ENCODE results near the gene BBOF1.

BBOF1 gene

GRCh38 chr14:74029136-74029535, 10.0 kb downstream of the BBOF1 start:
- DNase-seq, result no peak

- no peak for DNase-seq
These were observed 15.4 kb downstream of the BBOF1 start for GRCh38 chr14:74034572-74034971.

- DNase-seq, result no peak
These were observed 16.4 kb downstream of the BBOF1 start for GRCh38 chr14:74035556-74035955.

GRCh38 chr14:74038020-74038859, 19.1 kb downstream of the BBOF1 start:
- DNase-seq, result no peak

GRCh38 chr14:74042296-74042695, 23.1 kb downstream of the BBOF1 start:
- no peak for DNase-seq

GRCh38 chr14:74045522-74045921, 26.4 kb downstream of the BBOF1 start:
- DNase-seq, result no peak

- DNase-seq, result no peak
These were observed 29.1 kb downstream of the BBOF1 start for GRCh38 chr14:74048281-74048680.

- no peak for DNase-seq
These were observed 30.8 kb downstream of the BBOF1 start for GRCh38 chr14:74049876-74050495.

- DNase-seq, result no peak
These were observed 43.6 kb downstream of the BBOF1 start for GRCh38 chr14:74062809-74063150.

- no peak for DNase-seq
These were observed 45.3 kb downstream of the BBOF1 start for GRCh38 chr14:74064426-74064825.

GRCh38 chr14:74064883-74065282, 45.7 kb downstream of the BBOF1 start:
- DNase-seq, result no peak

GRCh38 chr14:74065746-74066575, 46.8 kb downstream of the BBOF1 start:
- no peak for DNase-seq

GRCh38 chr14:74077401-74077800, 58.3 kb downstream of the BBOF1 start:
- DNase-seq, result no peak

- DNase-seq, result no peak
These were observed 61.8 kb downstream of the BBOF1 start for GRCh38 chr14:74080820-74081460.

- DNase-seq, result no peak
These were observed 62.3 kb downstream of the BBOF1 start for GRCh38 chr14:74081491-74081890.

GRCh38 chr14:74083161-74083560, 64.0 kb downstream of the BBOF1 start:
- no peak for DNase-seq

GRCh38 chr14:74083784-74084276, 64.7 kb downstream of the BBOF1 start:
- DNase-seq, result no peak

- DNase-seq, result peak; percentile 100
These were observed 65.3 kb downstream of the BBOF1 start, which contains the start of the genes ALDH6A1 and LIN52 for GRCh38 chr14:74084277-74085046. TSS of gene ALDH6A1 (minus strand) at chr14:74084453. CDS start at chr14:74084394, 59 bp downstream. TSS of gene LIN52 (plus strand) at chr14:74084956. CDS start at chr14:74084975, 19 bp downstream.

- no peak for DNase-seq
These were observed 66.0 kb downstream of the BBOF1 start for GRCh38 chr14:74085047-74085637.

- no peak for DNase-seq
These were observed 66.7 kb downstream of the BBOF1 start for GRCh38 chr14:74085828-74086227.

- DNase-seq, result no peak
These were observed 70.3 kb downstream of the BBOF1 start for GRCh38 chr14:74089251-74090020.

Measured in activated CD4-positive, alpha-beta T cell treated with anti-CD3 and anti-CD28 coated beads, Interleukin-2, amount 50 U/mL, for 4 hours (primary cell).